ENCODE results near the gene CHSY3. TPM values are rescaled to one million over a fixed set of nuclear protein-coding genes. Genes with fewer than 3 reads are reported as not detected.

Gene CHSY3
- total RNA-seq, 1 donor from 2014 or later: 0.85 TPM

DNA sequence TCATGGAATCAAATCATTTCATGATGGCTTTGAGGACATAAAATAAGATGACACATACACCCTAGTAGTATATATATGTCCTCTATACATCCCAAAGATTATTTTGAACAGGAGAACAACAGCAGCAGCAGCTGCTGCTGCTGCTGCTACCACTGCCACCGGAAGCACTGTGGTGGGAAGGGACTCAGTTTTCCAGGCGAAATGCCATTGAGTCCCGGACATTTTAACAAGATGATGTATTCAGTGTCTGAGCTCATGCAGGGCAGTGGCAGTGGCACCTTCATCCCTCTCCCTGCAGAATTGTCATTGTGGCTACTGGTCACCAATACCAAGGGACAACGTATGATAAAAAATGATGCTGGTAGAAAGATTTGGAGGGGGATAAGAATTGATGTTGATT, 151.3 kb downstream of the CHSY3 start:
- Histone ChIP-seq H3K27ac (replicated peaks) (no peak overlapping the region), H3K4me1 (no peaks in the 10 kb centered on the region), H3K36me3 (no peaks in the 10 kb centered on the region), H3K27me3 (ENCODE audit: low read depth) (no peaks in the 10 kb centered on the region), H3K9me3 (replicated peaks) (peaks cover 8% of the 10 kb centered on the region), H3K4me3 (no peak overlapping the region)
- DNase-seq: no peak
- TF ChIP-seq, protein P1, sequence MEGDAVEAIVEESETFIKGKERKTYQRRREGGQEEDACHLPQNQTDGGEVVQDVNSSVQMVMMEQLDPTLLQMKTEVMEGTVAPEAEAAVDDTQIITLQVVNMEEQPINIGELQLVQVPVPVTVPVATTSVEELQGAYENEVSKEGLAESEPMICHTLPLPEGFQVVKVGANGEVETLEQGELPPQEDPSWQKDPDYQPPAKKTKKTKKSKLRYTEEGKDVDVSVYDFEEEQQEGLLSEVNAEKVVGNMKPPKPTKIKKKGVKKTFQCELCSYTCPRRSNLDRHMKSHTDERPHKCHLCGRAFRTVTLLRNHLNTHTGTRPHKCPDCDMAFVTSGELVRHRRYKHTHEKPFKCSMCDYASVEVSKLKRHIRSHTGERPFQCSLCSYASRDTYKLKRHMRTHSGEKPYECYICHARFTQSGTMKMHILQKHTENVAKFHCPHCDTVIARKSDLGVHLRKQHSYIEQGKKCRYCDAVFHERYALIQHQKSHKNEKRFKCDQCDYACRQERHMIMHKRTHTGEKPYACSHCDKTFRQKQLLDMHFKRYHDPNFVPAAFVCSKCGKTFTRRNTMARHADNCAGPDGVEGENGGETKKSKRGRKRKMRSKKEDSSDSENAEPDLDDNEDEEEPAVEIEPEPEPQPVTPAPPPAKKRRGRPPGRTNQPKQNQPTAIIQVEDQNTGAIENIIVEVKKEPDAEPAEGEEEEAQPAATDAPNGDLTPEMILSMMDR (IDR thresholded peaks at IDR 0.05; ENCODE audit: borderline replicate concordance): no peak
- intact Hi-C loops (cut with micrococcal nuclease): no loop called here

DNA sequence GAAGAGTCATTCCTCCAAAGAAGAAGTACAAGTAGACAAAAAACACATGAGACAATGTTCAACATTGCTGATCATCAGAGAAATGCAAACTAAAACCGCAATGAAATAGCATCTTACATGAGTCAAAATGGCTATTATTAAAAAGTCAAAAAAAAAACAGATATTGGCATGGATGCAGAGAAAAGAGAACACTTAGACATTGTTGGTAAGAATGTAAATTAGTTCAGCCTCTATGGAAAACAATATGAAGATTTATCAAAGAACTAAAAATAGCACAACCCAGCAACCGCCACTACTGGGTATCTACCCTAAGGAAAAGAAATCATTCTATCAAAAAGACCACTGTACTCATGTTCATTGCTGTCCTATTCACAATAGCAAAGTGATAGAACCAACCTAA, 157.5 kb downstream of the CHSY3 start:
- Histone ChIP-seq H3K27me3 (ENCODE audit: low read depth) (no peaks in the 10 kb centered on the region), H3K9me3 (replicated peaks) (peaks cover 8% of the 10 kb centered on the region), H3K4me1 (no peaks in the 10 kb centered on the region), H3K27ac (replicated peaks) (no peak overlapping the region), H3K36me3 (no peaks in the 10 kb centered on the region), H3K4me3 (no peak overlapping the region)
- intact Hi-C loops (cut with micrococcal nuclease): no loop called here
- TF ChIP-seq, protein P1 (IDR thresholded peaks at IDR 0.05; ENCODE audit: borderline replicate concordance): no peak
- no peak for DNase-seq

DNA sequence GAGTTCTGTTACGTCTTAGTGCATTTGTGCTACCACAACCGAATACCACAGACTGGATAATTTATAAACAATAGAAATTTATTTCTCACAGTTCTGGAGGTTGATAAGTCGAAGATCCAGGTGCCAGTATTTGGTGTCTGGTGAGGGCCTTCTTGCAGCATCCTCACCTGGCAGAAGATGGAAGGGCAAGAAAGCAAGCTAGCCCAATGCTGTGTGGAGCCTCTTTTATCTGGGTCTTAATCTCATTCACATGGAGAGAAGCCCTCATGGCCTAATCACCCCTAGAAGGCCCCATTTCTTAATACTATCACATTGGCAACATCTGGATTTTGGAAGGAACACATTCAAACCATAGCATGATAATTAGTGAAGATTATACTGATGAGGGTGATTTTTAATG, 159.3 kb downstream of the CHSY3 start:
- Histone ChIP-seq H3K27ac (replicated peaks) (no peak overlapping the region), H3K9me3 (replicated peaks) (peaks cover 8% of the 10 kb centered on the region), H3K36me3 (no peaks in the 10 kb centered on the region), H3K4me1 (no peaks in the 10 kb centered on the region), H3K27me3 (ENCODE audit: low read depth) (no peaks in the 10 kb centered on the region), H3K4me3 (no peak overlapping the region)
- TF ChIP-seq, protein P1 (IDR thresholded peaks at IDR 0.05; ENCODE audit: borderline replicate concordance): no peak
- intact Hi-C loops (cut with micrococcal nuclease): no loop called here
- DNase-seq: no peak

DNA sequence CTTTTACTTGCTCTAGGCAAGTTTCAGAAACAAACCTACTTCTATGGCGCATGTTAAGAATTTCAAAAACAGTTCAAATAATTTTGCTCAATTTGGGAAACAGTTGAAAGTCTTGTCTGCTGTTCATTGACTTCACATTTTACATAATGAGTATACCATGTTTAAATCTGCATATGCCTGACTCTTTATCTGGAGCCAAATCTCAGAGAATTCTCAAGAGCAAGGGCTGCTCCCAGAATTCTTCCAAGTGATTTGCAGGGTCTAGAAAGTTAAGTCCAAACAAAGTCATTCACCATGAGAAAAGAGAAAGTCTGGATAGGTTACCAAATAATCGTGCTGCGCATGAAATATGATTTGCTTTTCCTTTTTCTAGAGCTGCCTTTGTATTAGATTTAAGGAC, 160.2 kb downstream of the CHSY3 start:
- Histone ChIP-seq H3K9me3 (replicated peaks) (peaks cover 8% of the 10 kb centered on the region), H3K27ac (replicated peaks) (no peak overlapping the region), H3K4me1 (no peaks in the 10 kb centered on the region), H3K36me3 (no peaks in the 10 kb centered on the region), H3K27me3 (ENCODE audit: low read depth) (no peaks in the 10 kb centered on the region), H3K4me3 (no peak overlapping the region)
- TF ChIP-seq, protein P1 (IDR thresholded peaks at IDR 0.05; ENCODE audit: borderline replicate concordance): no peak
- intact Hi-C loops (cut with micrococcal nuclease): no loop called here
- DNase-seq: no peak

DNA sequence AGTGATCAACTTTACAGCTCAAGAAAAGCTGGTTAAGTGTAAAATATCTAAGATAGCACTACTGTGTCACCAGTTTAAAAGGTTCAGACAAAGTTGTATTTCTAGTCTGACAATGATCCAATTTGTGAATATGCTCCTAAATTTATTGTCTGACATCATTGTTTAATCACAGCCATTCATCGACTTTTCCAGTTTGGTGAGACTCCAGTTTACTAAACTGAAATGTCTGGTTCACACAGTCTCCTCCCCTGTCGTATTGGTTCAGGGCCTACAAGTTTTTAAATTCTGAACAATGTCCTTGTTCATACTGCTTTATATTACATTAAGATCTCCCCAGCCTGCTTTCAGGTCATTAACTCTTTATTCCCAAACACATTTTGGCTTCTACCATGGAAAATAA, 161.4 kb downstream of the CHSY3 start:
- no peaks in the 10 kb centered on the region for H3K27me3 ChIP-seq (ENCODE audit: low read depth)

More for the DNA sequence above, 161.4 kb downstream of the CHSY3 start:
- H3K4me1 ChIP-seq: no peaks in the 10 kb centered on the region
- H3K9me3 ChIP-seq (replicated peaks): no peaks in the 10 kb centered on the region
- H3K36me3 ChIP-seq: no peaks in the 10 kb centered on the region
- no peak overlapping the region for H3K27ac ChIP-seq (replicated peaks)
- no peak for DNase-seq
- intact Hi-C loops (cut with micrococcal nuclease): no loop called here
- no peak overlapping the region for H3K4me3 ChIP-seq
- TF ChIP-seq, protein P1 (IDR thresholded peaks at IDR 0.05; ENCODE audit: borderline replicate concordance): no peak
